CD4-positive, alpha-beta T cell treated with Interleukin-21 for 1 hour (primary cell): ENCODE measurements around the gene SHMT2.

Experiments
- DNase-seq: peaks from one replicate; pipeline ENCODE4 v3.0.0-alpha.2; 2020

The SHMT2 gene

DNA sequence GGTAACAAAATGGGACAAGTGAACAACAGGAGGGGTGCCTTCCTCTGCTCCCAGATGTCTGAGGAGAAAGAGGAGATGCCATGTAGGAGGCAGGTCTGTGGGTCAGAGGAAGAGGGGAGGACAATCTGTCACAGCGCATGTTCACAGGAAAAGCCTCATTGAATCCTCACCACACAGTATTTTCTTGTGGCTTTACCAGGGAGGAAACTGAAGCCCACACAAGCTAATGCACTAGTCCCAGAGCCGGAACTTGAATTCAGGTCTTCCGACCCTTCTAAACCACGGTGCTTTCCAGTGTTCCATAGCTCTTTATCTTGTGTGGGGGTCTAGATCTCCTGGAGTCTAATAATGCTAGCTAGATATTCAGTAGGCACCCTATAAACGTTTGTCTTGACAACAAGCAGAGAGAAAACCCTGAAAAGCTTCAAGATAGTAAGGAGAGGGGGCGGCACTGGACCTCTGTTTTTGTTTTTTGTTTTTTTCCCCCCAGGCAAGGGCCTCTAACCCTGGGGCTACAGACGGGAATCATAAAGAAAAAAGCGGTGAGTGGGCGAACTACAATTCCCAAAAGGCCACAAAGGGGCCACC, 371 bp upstream of the SHMT2 start:
- peak; percentile 58 for DNase-seq

DNA sequence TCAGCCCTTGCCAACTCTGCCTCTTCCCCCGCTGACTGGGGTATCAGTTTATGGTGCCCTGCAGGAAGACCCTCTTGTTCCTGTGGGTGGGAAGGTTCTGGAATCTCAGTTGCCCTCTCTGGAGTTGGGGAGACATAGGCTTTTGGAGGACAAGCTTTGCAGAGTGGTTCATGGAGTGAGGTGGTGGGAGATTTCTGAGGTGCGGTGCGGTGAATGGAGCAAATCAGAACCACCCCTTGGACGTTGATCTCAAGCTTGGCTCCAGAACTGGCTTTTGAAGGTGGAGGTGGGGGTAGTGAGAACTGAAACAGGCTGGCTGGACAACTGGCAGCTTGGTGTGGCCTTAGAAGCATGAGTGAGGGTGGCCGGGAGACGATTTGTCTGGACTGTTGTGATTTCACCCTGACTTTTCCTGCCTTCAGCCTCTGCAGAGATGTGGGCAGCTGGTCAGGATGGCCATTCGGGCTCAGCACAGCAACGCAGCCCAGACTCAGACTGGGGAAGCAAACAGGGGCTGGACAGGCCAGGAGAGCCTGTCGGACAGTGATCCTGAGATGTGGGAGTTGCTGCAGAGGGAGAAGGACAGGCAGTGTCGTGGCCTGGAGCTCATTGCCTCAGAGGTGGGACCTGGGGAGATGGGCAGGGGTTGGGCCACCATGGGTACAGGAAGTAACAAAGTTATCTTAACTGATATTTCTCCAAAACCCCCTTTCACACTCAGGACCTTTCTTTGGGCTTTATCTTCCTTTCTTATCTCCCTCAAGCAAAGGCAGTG, 1.1 kb downstream of the SHMT2 start:
- no peak for DNase-seq

DNA sequence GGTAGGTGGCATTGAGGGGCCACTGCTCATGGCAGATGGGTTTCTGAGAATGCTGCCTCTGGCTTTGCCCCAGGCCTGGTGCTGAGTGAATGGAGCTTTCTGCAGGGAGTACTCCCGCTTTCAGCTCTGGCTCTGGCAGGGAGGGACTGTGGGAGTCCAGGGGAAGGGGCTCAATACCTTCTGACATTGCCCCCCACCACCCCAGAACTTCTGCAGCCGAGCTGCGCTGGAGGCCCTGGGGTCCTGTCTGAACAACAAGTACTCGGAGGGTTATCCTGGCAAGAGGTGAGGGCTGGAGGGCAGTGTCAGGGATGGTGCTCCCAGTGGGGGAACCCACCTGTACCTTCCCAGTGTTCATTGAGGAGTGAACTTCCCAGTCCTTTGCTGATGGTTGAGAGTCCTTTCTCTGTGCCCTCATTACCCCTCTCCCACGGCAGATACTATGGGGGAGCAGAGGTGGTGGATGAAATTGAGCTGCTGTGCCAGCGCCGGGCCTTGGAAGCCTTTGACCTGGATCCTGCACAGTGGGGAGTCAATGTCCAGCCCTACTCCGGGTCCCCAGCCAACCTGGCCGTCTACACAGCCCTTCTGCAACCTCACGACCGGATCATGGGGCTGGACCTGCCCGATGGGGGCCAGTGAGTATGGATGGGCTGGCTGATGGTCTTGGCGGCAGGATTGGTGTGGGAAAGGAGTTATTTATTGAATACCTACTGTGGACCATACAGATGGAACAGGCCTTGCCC, 1.9 kb downstream of the SHMT2 start:
- no peak for DNase-seq

DNA sequence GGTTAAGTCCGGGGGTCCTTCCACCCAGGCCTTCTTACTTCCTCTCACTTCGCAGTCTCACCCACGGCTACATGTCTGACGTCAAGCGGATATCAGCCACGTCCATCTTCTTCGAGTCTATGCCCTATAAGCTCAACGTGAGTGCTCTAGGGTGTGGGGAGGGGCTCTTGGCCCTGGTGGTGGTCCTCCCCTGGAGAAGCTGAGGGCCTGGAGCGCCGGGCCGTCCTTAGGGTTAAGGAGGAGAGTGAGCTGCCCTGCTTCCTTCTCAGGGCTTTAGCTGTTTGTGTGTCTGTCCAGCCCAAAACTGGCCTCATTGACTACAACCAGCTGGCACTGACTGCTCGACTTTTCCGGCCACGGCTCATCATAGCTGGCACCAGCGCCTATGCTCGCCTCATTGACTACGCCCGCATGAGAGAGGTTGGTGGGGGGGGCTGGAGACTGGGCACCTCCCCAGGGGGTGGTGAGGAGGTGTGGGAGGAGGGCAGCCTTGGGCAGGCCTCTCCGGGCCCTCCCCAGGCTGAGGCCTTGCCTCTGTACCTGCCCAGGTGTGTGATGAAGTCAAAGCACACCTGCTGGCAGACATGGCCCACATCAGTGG, 2.7 kb downstream of the SHMT2 start:
- DNase-seq = no peak

DNA sequence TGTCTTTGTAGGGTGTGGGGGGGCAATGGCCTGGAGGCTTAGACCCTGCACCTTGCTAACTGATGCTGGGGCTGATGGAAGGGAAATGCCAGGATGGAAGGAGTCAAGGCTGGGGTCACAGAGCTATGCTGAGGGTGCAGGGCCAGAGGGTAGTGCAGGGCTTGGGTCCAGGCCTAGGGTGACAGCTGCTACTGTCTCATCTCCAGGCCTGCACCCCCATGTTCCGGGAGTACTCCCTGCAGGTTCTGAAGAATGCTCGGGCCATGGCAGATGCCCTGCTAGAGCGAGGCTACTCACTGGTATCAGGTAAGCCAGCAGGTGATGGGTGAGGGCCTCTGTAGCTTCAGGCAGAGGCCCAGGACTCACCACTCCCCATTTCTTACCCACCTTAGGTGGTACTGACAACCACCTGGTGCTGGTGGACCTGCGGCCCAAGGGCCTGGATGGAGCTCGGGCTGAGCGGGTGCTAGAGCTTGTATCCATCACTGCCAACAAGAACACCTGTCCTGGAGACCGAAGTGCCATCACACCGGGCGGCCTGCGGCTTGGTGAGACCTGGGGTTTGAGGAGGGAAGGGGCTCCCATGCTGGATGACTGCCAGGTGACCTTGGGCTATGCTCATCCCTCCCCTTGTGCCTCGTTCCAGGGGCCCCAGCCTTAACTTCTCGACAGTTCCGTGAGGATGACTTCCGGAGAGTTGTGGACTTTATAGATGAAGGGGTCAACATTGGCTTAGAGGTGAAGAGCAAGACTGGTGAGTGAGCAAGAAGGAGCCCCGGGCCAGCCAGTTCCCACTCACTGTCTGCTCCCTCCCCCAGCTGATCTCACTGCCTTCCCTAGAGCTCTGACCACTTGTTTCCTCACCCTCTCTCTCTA, 4.1 kb downstream of the SHMT2 start:
- DNase-seq = no peak

DNA sequence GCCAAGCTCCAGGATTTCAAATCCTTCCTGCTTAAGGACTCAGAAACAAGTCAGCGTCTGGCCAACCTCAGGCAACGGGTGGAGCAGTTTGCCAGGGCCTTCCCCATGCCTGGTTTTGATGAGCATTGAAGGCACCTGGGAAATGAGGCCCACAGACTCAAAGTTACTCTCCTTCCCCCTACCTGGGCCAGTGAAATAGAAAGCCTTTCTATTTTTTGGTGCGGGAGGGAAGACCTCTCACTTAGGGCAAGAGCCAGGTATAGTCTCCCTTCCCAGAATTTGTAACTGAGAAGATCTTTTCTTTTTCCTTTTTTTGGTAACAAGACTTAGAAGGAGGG, 4.7 kb downstream of the SHMT2 start:
- DNase-seq = no peak

DNA sequence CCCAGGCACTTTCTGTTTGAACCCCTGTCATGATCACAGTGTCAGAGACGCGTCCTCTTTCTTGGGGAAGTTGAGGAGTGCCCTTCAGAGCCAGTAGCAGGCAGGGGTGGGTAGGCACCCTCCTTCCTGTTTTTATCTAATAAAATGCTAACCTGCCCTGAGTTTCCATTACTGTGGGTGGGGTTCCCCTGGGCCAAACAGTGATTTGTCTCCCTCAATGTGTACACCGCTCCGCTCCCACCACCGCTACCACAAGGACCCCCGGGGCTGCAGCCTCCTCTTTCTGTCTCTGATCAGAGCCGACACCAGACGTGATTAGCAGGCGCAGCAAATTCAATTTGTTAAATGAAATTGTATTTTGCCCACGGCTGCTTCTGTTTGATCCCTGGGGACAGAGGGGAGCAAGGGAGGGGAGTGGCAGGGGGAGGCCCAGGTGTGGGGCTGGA, 5.1 kb downstream of the SHMT2 start:
- DNase-seq = no peak

DNA sequence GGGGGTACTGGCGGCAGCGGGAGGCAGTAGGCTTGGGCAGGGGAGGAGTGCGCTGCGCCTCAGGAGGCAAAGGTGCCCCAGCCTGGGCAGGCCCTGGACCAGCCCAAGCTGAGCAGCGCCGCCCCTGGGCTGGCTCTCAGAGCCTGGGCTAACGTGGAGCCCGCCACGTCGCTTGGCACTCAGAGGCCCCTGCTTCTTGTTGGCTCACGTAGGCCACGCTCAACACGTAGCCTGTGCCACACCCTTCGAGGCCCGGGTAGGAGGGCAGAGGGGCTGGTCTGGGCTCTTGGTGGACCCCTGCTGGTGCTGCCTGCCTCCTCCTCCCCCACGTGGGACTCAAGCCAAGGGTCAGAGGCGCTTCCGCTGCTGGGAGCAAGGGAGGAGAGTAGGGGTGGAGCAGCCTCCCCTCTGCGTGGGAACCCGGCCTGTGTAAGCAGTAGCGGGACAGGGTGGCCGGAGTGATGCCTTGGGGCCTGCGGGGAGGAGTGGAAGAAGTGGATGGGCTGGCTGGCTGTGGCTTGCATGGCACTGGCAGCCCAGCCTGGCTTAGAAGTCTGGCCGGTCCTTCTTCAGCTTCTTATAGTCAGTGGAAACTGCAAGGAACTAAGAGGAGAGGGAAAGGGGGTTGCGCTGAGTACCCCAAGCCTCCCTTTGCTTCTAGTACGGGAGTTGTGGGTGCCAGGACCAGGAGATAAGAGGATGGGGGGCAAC, 5.7 kb downstream of the SHMT2 start:
- DNase-seq = no peak

DNA sequence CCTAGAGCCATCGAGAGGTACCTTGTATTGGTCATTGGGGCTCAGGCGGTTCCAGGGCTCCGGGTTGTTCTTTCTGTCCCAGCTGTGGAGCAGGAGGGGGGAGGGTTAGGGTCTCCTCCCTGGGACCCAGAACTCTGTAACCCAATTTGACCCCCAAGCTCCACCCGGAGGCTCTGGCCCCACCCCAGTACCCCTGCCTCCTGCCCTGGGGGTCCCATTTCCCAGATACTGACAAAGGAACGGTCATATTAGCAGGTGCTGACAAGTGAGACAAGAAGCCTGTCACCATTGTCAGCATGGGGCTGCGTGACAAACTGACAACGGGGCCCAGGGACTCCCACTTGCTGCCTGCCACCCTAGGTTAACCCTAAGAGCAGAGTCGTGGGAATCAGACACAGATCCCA, 6.2 kb downstream of the SHMT2 start:
- DNase-seq = no peak

DNA sequence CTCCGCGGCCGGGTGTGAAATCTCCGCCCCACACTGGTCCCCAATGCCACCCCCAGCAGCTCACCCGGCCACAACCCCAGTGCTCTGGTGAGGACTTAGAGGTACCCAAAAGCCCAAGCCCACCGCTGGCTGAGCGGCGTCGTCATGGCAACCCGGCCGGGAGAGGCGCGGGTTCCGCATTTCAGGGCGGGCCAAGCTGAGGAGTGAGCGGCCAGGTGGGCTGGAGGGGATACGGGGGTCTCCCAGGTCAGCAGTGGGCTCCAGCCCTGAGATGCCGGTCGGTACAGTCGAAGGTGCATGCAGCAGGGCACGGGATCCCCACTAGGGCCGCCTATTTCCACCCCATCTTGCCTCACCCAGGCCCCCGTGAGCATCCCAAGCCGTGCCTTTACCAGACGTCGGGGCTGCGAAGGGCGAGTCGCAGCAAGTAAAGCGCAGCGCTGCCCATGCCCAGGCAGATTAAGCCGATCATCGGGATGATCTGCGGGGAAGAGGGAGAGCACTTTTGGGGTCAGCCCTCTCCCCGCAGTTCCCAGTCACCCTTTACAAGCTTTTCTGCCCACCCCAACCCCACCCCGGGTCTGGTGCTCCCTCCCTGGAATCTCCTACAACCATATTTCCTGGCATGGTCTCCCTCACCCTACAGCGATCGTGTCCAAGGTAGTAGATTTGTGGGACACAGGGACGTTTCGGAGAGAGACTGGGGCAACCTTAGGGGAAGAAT, 6.9 kb downstream of the SHMT2 start:
- no peak for DNase-seq

DNA sequence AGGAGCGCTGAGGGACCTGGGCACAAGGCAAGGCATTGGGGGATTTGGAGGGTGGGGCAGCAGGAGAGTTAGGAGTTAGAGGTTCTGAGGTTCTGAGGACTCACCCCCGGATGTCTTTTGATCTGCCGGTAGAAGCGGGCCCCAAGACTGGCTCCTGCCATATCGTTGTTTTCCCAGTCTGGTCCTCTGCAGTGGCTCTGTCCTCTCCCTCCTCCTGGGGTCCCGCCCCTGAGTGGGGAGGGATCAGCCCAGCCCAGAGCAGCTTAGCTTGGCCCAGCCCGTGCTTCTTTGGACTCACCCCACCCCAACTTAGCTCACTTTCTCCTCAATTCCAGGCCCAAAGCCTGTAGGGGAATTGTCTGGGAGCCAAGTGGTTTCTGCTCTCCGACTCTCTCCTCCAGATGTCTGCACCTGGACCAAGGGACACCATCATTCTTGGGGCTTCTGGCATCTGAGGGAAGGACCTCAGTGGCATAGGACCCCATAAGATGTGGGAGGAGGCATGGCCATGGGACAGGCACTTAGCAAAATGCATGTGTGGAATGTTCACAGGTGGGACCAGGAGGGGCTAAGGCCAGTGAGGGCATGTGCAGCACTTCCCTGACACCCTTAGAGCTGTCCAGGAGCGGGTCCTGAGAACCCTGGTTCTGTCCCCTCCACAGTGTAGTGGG, 7.5 kb downstream of the SHMT2 start:
- no peak for DNase-seq

DNA sequence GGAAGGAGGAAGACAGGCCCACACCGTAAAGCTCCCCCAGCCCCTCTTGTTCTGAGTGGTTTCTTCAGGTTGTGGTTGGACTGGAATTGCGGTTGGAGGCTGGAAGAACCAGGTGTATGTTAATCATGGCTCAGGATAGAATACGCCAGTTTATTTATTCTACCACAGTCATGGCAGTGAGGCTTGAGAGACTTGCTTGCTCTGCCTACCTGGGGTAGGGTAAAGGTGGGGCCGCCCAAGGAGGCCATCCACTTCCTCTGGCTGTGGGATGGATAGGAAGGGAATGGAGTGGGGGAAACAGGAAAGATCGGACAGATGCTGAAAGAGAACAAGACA, 8.1 kb downstream of the SHMT2 start:
- DNase-seq = no peak

DNA sequence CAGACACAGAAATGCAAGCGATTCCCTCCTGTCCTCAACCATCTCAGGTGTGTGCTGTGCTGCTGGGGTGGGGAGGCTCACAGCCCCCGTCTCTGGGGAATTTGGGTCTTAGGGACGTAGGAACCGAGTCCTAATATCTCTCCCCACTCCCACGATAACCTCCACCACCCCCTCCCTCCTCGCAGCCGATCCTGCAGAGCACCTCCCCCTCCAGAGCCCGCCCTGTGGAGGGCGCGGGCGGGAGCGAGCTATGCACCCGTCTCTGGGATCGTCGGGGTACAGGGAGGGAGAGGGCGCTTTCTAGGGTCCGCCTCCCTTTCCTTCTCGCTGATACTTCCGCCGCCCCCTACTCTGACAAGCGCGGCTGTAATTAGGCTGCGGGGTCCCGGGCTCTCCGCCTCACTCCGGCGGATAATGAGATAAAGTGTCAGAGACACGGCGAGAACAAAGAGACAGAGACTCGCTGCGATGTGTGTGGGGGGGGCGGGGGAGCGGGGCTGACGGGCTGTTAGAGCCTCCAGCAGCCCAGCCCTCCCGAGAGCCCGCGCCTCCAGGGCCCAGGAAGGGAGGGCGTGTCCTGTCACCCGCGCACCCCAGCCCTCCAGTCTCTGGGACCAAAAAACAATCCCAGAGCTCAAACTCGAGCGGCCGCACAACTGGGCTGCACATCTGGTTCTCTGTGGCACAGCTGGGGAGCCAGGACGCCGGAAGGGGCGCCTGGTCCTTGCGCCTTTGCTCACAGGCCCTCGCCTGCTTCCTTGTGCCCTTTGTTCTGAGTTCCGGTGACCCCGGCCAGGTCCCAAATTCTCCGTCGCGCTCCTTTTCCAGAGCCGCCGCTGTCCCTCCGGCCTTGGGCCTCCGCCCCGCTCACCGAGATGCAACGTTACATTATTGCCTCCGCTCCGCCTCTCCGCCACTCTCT, 8.7 kb downstream of the SHMT2 start:
- DNase-seq = no peak

DNA sequence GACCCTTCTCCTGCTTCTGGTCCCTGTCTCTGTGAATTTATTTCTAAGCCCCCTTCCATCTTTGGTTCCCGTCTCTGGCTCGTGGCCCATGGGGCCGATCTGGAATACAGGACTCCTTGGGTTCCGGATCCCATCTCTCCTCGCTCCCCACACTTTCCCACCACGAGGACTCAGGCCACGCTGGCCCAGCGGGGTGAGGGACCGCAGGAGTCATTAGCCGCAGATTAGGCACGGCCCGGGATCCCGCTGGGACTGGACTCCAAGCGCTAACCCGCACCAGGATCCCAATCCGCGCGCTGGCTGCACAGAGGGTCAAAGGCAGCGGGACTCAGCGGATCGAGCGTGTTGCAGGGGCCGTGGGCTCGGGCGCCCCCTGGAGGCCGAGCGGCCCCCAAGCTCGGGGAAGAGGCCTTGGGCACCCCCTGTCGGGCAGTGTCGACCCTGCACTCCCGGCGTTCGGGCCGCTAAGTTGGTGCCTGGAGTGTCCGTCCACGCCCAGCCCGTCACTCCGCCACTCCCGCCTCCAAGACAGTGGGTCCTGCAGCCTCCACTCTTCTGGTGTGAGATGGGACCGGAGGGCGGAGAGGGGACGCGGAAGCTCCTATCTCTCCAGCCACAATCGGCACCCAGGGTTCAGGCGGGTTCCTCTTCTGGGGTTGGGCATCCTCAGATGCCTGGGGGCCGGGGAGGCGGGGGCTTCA, 9.5 kb downstream of the SHMT2 start:
- peak; percentile 86 for DNase-seq

DNA sequence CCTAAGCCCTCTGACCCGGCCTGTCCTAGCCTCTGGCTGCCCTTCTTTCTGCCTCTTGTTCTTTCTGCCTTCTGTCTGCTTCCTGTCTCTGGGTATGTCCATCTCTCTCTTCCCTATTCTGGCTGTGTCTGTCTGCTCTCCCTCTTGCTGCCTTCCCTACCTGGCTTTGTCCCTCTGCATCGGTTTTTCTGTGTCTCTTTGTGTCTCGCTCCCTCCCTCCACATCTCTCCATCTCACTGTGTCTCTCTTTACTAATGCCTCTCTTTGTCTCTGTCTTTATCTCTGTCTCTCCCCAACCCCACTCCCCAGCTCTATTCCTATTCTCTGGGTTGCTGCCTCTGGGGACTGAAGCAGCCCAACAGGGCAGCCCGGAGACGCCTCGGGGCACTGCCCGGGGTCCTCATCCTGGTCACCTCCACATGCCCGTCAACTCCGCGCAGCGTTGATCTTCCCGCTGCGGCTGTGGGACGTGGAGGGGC, 10.1 kb downstream of the SHMT2 start:
- no peak for DNase-seq

DNA sequence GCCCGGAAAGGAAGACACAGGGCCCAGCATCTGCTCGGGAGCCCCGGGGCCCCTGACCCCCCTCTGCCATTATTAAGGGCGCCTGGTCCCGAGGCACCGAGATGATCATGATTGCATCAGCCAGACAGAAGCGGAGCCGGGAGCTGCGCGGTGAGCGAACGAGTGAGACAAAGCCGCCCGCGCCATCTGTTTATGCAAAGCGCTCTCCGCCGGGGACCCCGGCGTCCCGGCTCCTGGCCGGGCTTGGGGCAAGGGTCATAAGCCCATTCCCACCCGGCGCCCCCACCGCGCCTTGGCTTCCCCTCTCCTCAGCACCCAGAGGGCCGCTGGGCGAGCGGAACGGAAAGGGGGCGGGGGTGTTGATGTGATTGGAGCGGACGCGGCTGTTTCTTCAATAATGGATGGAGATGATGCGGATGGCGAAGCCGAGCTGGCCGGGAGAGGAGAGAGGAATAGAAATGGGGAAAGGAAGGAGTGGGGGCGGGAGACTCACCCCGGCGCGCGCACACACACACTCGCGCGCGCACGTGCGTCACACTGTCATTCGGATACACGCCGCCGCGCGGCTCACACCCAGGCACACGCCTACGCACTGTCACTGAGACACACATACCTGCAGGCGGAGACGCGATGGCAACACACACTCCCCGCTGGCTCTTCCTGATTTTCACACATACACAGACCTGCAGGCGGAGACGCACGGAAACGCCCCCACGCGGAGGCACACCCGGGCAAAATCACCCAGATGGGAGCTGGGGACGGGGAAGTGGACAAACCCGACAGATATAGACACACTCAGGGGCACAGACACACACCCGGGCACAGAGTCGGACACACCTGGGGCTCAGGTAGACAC, 10.8 kb downstream of the SHMT2 start:
- DNase-seq = peak; percentile 74

DNA sequence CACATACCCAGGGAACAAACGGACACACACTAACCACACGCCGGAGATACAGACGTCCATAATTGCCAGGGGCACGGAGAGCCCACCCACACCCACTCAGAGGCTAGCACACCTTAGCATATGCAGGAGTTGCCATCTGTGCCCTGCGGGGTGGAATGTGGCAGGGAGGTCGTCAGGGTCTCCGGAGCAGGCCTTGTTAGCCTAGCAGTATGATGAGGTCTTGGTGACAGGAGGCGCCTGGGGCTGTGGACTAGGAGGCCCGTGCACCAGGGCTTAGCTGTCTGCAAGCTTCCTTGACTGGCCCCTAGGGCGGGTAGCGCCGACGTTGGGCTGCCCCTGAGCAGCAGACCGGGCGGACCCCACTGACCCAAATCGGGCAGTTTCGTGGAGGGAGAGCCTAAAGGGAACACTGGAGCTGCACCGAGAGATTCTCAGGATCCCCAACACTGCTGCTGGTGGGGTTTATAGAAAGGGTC, 11.5 kb downstream of the SHMT2 start:
- no peak for DNase-seq
